ENCODE results near the gene GLS.

GLS gene

GRCh38 chr2:190863946-190864345 lies 16.7 kb upstream of the GLS start:
- Histone ChIP-seq H3K27ac (replicated peaks) (no peak overlapping the region), H3K4me3 (replicated peaks; ENCODE audit: insufficient read depth, low read length) (no peak overlapping the region), H3K27me3 (ENCODE audit: insufficient read depth, poor library complexity, severe bottlenecking) (no peaks in the 10 kb centered on the region)
- no peak for DNase-seq (ENCODE audit: low read depth in 1 of 2, low spot score in 1 of 2)
- no peak for TF ChIP-seq POLR2AphosphoS5 (IDR thresholded peaks at IDR 0.05; ENCODE audit: low read depth)
- TF ChIP-seq CTCF (IDR thresholded peaks at IDR 0.05; ENCODE audit: insufficient read depth, low read length), result no peak
- TF ChIP-seq GABPA (IDR thresholded peaks at IDR 0.05; ENCODE audit: low read depth), result no peak
- no peak for TF ChIP-seq SPI1 (IDR thresholded peaks at IDR 0.05; ENCODE audit: borderline replicate concordance, low read depth)

GRCh38 chr2:190864375-190864774 lies 16.2 kb upstream of the GLS start:
- Histone ChIP-seq H3K27me3 (ENCODE audit: insufficient read depth, poor library complexity, severe bottlenecking) (no peaks in the 10 kb centered on the region), H3K27ac (replicated peaks) (no peak overlapping the region), H3K4me3 (replicated peaks; ENCODE audit: insufficient read depth, low read length) (no peak overlapping the region)
- TF ChIP-seq REST (IDR thresholded peaks at IDR 0.05; ENCODE audit: insufficient replicate concordance, low read depth) (no peak), GABPA (IDR thresholded peaks at IDR 0.05; ENCODE audit: low read depth) (no peak), SPI1 (IDR thresholded peaks at IDR 0.05; ENCODE audit: borderline replicate concordance, low read depth) (no peak), CTCF (IDR thresholded peaks at IDR 0.05; ENCODE audit: insufficient read depth, low read length) (no peak), POLR2AphosphoS5 (IDR thresholded peaks at IDR 0.05; ENCODE audit: low read depth) (no peak)
- DNase-seq (ENCODE audit: low read depth in 1 of 2, low spot score in 1 of 2), result no peak

GRCh38 chr2:190867212-190867611 lies 13.4 kb upstream of the GLS start:
- H3K27ac ChIP-seq (replicated peaks), result no peak overlapping the region
- TF ChIP-seq REST (IDR thresholded peaks at IDR 0.05; ENCODE audit: insufficient replicate concordance, low read depth) (no peak), SPI1 (IDR thresholded peaks at IDR 0.05; ENCODE audit: borderline replicate concordance, low read depth) (no peak), POLR2AphosphoS5 (IDR thresholded peaks at IDR 0.05; ENCODE audit: low read depth) (no peak)

GRCh38 chr2:190867832-190868231 lies 12.8 kb upstream of the GLS start:
- Histone ChIP-seq H3K27me3 (ENCODE audit: insufficient read depth, poor library complexity, severe bottlenecking) (no peaks in the 10 kb centered on the region), H3K27ac (replicated peaks) (no peak overlapping the region), H3K4me3 (replicated peaks; ENCODE audit: insufficient read depth, low read length) (no peak overlapping the region)
- no peak for TF ChIP-seq REST (IDR thresholded peaks at IDR 0.05; ENCODE audit: insufficient replicate concordance, low read depth)
- TF ChIP-seq GABPA (IDR thresholded peaks at IDR 0.05; ENCODE audit: low read depth), result no peak
- no peak for TF ChIP-seq CTCF (IDR thresholded peaks at IDR 0.05; ENCODE audit: insufficient read depth, low read length)
- no peak for TF ChIP-seq POLR2AphosphoS5 (IDR thresholded peaks at IDR 0.05; ENCODE audit: low read depth)
- no peak for TF ChIP-seq SPI1 (IDR thresholded peaks at IDR 0.05; ENCODE audit: borderline replicate concordance, low read depth)
- DNase-seq (ENCODE audit: low read depth in 1 of 2, low spot score in 1 of 2), result no peak

More at GRCh38 chr2:190867212-190867611, 13.4 kb upstream of the GLS start:
- no peak overlapping the region for H3K4me3 ChIP-seq (replicated peaks; ENCODE audit: insufficient read depth, low read length)
- no peak for DNase-seq (ENCODE audit: low read depth in 1 of 2, low spot score in 1 of 2)
- no peaks in the 10 kb centered on the region for H3K27me3 ChIP-seq (ENCODE audit: insufficient read depth, poor library complexity, severe bottlenecking)
